Heart left ventricle (tissue), 16 donors: ENCODE measurements around the gene ZNF500. TPM values are rescaled to one million over a fixed set of nuclear protein-coding genes. Genes with fewer than 3 reads are reported as not detected.
"Not testable (repeated sequence)": the region's sequence is repeated elsewhere in the genome, so short reads cannot be mapped to it uniquely, and the experiment has no call there.

Experiments
- ATAC-seq, 4 donors: fragments of 200-7000 bp; cut with Tn5 transposase; one replicate each; pipeline ENCODE4 v1.9.1; 2020 to 2022; ENCODE audit warnings: moderate library complexity in 4 of 4, mild to moderate bottlenecking in 3 of 4, moderate number of reproducible peaks in 1 of 4
- DNase-seq, 5 donors: peaks; one replicate each; pipeline ENCODE4 v3.0.0-alpha.2; 2020
- H3K27ac ChIP-seq, 12 donors: fragments of 200-600 bp; sonication (generic) in 4 of 12; one replicate each; pipeline versions ENCODE4 v1.5.0 to v1.8.0; 2016 to 2022; ENCODE audit warnings: mild to moderate bottlenecking in 2 of 12
- H3K27me3 ChIP-seq, 9 donors: fragments of 200-600 bp; sonication (generic) in 2 of 9; one replicate each; pipeline versions ENCODE4 v1.5.1 to v1.8.0; 2016 to 2022; ENCODE audit warnings: mild to moderate bottlenecking in 3 of 9
- H3K36me3 ChIP-seq, 9 donors: fragments of 200-600 bp; sonication (generic) in 2 of 9; one replicate each; pipeline versions ENCODE4 v1.5.0 to v1.8.0; 2018 to 2022; ENCODE audit warnings: mild to moderate bottlenecking in 2 of 9
- H3K4me1 ChIP-seq, 12 donors: fragments of 200-600 bp; sonication (generic) in 4 of 12; one replicate each; pipeline versions ENCODE4 v1.5.0 to v1.8.0; 2016 to 2022; ENCODE audit warnings: mild to moderate bottlenecking in 3 of 12
- H3K4me3 ChIP-seq, 12 donors: fragments of 200-600 bp; sonication (generic) in 4 of 12; one replicate each; pipeline versions ENCODE4 v1.5.0 to v1.8.0; 2017 to 2022; ENCODE audit warnings: mild to moderate bottlenecking in 9 of 12, moderate library complexity in 4 of 12
- H3K9me3 ChIP-seq, 12 donors: fragments of 200-600 bp; sonication (generic) in 4 of 12; one replicate each; pipeline versions ENCODE4 v1.5.0 to v1.8.0; 2016 to 2022; ENCODE audit warnings: mild to moderate bottlenecking in 1 of 12
- POLR2A ChIP-seq, 2 donors: fragments of 450-650 bp; IDR thresholded peaks; one replicate each; pipeline ENCODE4 v1.6.1; 2017; ENCODE audit warnings: antibody characterized with exemption in 2 of 2, mild to moderate bottlenecking in 2 of 2, moderate library complexity in 2 of 2
- WGBS, 4 donors: extraction: QIAGEN DNeasy Blood & Tissue Kit in 2 of 4; methylation state at CpG; one replicate each; pipeline versions ENCODE4 v1.1.5 to v1.1.7; 2013 to 2018; 5-methylcytosine and 5-hydroxymethylcytosine counted together
- intact Hi-C, 10 donors: fragments of 100-400 bp; cut with DNase I; formaldehyde crosslinking; loops; one replicate each; pipeline versions ENCODE4 v1.11.1 to v1.14.2; 2022
- polyA plus RNA-seq, 2 donors: library from polyadenylated mRNA; stranded (reverse); fragments of 200-250 nt; gene quantifications; one replicate each; pipeline ENCODE4 v1.2.3, GENCODE V29; 2013
- total RNA-seq, 9 donors: library from RNA; depleted of rRNA in 2 of 9; stranded (reverse); fragments of >200 nt in 2 of 9; fragmentation: NEBNext Ultra II Directional in 3 of 9; extraction: Animal tissue kit (Norgen Biotek cat#: 25700) in 3 of 9; gene quantifications; one replicate each; pipeline versions ENCODE4 v1.1.0 to v1.2.4, GENCODE V29; 2016 to 2023
- TF ChIP-seq, protein P1 (sequence below), 12 donors: fragments of 200-600 bp; sonication (generic) in 4 of 12; IDR thresholded peaks; one replicate each; pipeline versions ENCODE4 v1.5.0 to v1.8.0; 2018 to 2022; ENCODE audit warnings: antibody characterized with exemption in 12 of 12, mild to moderate bottlenecking in 5 of 12
- donor health status: ischemic (EF 13 %, LVEDD 7.1; RV severe dilation, severe dysfunction).
- donor health status: healthy with polysubstance abuse.
- donor health status: DM: no; HTN: yes; CAD: no.
- donor health status: DM: no; HTN: no; CAD: no.
- donor health status: ischemic (EF 25% LVEDD 6.9; RV normal size, moderate dysfunction).
- donor health status: ischemic (EF 25% LVEDD 5.7; RV mildly dilated, moderate dysfunction).
- donor health status: healthy.
- donor health status: DM: yes; HTN: yes; CAD: no.
- donor health status: ischemic (EF 35%, LVEDD 5.7; RV mildly dilated, moderate dysfunction).
- donor health status: nonischemic (EF 11% LVEDD 7.7; RV severe dilation, severe dysfunction).
- donor health status: DM: yes; HTN: yes; CAD: no.
- donor health status: PGD.
- donor health status: ischemic (EF 29% LVEDD 5.4; RV normal size, mild dysfunction).
- donor health status: nonischemic (EF 23%, LVEDD 6.1; RV moderate dilation, normal function).

ZNF500 gene
- total and polyA plus RNA-seq, 11 donors = 4.8 to 11.6 (median 6.5) TPM

DNA sequence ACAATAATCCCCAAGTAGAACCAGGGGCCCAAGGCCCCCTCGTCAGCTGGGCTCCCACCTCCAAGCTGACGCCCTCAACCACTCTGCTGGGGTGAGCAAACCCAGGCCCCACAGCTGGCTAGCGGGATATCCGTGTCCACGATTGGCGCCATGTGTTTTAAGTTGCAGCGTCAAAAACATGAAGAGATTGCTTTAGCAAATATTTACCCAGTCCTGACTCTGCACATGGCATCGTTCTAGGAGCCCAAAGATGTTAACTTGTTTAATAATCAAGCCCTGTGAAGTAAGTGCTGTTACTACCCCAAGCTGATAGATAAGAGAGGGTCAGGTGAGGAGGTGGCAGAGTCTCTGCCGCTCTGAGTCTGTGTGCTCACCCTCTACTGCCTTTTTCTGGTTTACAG, 21.5 kb upstream of the ZNF500 start:
- no peaks in the 10 kb centered on the region for H3K9me3 ChIP-seq
- TF ChIP-seq, protein P1, sequence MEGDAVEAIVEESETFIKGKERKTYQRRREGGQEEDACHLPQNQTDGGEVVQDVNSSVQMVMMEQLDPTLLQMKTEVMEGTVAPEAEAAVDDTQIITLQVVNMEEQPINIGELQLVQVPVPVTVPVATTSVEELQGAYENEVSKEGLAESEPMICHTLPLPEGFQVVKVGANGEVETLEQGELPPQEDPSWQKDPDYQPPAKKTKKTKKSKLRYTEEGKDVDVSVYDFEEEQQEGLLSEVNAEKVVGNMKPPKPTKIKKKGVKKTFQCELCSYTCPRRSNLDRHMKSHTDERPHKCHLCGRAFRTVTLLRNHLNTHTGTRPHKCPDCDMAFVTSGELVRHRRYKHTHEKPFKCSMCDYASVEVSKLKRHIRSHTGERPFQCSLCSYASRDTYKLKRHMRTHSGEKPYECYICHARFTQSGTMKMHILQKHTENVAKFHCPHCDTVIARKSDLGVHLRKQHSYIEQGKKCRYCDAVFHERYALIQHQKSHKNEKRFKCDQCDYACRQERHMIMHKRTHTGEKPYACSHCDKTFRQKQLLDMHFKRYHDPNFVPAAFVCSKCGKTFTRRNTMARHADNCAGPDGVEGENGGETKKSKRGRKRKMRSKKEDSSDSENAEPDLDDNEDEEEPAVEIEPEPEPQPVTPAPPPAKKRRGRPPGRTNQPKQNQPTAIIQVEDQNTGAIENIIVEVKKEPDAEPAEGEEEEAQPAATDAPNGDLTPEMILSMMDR (IDR thresholded peaks at IDR 0.05) = no peak
- no peak for TF ChIP-seq POLR2A (IDR thresholded peaks at IDR 0.05)
- no peak overlapping the region for H3K4me3 ChIP-seq
- H3K27ac ChIP-seq = no peak overlapping the region
- no peaks in the 10 kb centered on the region for H3K4me1 ChIP-seq
- intact Hi-C loops = no loop called here
- ATAC-seq = no peak
- H3K27me3 ChIP-seq = no peaks in the 10 kb centered on the region
- DNase-seq = no peak
- 65 to 73% (median 67%) methylated on average over 9 of the region's 9 CpGs for WGBS, 4 donors
- no peaks in the 10 kb centered on the region for H3K36me3 ChIP-seq

DNA sequence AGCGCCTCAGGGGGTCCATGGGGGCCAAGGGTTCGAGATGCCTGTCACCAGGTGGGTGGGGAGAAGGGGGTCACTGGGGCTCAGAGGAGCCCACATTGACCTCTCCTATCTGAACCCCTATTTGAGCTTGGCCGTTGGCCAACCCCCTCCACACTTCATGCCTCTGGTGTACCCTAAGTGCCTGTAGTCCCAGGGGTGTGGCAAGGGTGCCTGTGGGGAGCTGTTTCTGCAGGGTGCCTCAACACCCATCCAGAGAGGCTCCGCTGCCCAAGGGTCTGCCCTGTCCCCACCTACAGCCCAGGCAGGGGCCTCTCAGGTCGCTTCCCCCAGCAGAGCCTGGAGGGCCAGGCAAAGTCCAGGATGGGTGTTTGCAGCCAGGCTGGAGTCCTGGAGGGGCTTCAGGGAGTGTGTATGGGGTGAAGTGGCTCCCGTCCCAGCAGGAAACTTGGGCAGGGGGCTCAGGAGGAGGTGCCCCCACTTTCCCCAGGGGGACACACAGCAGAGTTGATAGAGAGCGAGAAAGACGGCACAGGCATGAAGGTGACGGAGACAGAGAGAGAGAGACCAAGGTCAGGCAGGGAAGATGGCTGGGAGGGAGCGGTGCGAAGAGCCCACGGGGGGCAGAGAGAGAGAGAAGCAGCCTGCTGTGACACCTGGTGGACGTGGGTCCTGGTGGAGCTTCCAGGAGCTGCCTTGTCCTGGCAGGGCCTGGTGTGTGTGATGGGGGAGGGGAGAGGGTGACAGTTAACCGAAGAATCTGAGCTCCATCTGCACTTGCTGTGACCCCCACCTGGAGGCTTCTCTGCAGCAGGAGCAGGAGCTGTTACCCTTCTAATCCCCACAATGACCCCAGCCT, 20.9 kb upstream of the ZNF500 start, which contains the start of gene SEPTIN12:
Gene SEPTIN12, minus strand, starts transcription at position 719 of the 856 bp plus-strand sequence. Its CDS starts 700 bp downstream, at position 19.
- no peak within 1 kb of the TSS for H3K4me3 ChIP-seq
- WGBS, 4 donors = 64 to 75% (median 73%) methylated on average over 11 to 14 of the region's 14 CpGs
- ATAC-seq = peak in 2 of 4 donors; percentile 5 to 15
- DNase-seq = no peak
- no peak within 1 kb of the TSS for H3K27ac ChIP-seq
- no peak for TF ChIP-seq POLR2A (IDR thresholded peaks at IDR 0.05)
- no peaks in the 10 kb centered on the region for H3K4me1 ChIP-seq
- H3K27me3 ChIP-seq = no peaks in the 10 kb centered on the region
- no peaks in the 10 kb centered on the region for H3K9me3 ChIP-seq
- no peaks in the 10 kb centered on the region for H3K36me3 ChIP-seq
- intact Hi-C loops = no loop called here

DNA sequence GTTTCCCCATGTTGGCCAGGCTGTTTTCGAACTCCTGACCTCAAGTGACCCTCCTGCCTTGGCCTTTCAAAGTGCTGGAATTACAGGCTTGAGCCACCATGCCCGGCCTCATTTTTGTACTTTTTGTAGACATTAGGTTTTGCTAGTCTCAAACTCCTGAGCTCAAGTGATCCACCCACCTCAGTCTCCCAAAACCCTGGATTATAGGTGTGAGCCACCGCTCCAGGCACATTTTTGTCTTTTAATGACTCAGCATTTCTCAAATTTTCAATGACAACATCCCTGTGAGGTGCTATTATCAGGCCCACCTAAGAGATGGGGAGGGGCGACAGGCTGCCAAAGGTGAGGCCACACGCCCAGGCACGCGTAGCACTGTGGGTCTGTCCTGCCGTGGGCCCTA, 20.1 kb upstream of the ZNF500 start:
- no peaks in the 10 kb centered on the region for H3K27me3 ChIP-seq
- no peaks in the 10 kb centered on the region for H3K36me3 ChIP-seq
- H3K4me1 ChIP-seq = no peaks in the 10 kb centered on the region
- intact Hi-C loops = no loop called here
- WGBS, 4 donors = 94 to 98% (median 96%) methylated on average over 8 of the region's 8 CpGs
- H3K9me3 ChIP-seq = no peaks in the 10 kb centered on the region
- DNase-seq = no peak
- ATAC-seq = no peak
- no peak for TF ChIP-seq POLR2A (IDR thresholded peaks at IDR 0.05)
- TF ChIP-seq, protein P1 (IDR thresholded peaks at IDR 0.05) = no peak
- H3K27ac ChIP-seq = no peak overlapping the region
- H3K4me3 ChIP-seq = no peak overlapping the region

DNA sequence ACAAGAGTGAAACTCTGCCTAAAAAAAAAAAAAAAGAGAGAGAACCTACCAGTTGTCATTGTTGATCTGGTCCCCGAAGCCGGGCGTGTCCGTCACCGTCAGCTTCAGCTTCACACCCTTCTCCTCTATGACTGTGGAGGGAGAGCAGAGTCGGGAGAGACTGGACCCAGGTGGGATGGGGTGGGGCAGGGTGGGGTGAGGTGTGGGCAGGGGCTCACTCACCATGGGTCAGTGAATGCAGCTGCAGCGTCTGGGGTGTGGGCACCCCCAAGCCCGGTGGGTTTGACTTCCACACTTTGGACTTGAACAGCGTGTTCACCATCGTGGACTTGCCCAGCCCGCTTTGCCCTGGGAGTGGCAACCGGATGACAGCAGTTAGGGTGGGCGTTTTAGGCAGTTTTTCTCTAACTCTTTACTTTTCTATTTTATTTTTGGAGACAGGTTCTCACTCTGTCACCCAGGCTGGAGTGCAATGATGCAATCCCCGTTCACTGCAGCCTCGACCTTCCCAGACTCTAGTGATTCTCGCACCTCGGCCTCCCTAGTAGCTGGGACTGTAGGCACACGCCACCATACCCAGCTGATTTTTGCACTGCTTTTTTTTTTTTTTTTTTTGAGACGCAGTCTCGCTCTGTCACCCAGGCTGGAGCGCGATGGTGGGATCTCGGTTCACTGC, 18.9 kb upstream of the ZNF500 start:
- Histone ChIP-seq H3K36me3 (no peaks in the 10 kb centered on the region), H3K27ac (no peak overlapping the region), H3K9me3 (no peaks in the 10 kb centered on the region), H3K4me3 (no peak overlapping the region), H3K4me1 (no peaks in the 10 kb centered on the region), H3K27me3 (no peaks in the 10 kb centered on the region)
- ATAC-seq = no peak
- no peak for DNase-seq
- intact Hi-C loops = no loop called here
- TF ChIP-seq POLR2A (IDR thresholded peaks at IDR 0.05) = no peak
- 87 to 94% (median 91%) methylated on average over 23 of the region's 23 CpGs for WGBS, 4 donors

DNA sequence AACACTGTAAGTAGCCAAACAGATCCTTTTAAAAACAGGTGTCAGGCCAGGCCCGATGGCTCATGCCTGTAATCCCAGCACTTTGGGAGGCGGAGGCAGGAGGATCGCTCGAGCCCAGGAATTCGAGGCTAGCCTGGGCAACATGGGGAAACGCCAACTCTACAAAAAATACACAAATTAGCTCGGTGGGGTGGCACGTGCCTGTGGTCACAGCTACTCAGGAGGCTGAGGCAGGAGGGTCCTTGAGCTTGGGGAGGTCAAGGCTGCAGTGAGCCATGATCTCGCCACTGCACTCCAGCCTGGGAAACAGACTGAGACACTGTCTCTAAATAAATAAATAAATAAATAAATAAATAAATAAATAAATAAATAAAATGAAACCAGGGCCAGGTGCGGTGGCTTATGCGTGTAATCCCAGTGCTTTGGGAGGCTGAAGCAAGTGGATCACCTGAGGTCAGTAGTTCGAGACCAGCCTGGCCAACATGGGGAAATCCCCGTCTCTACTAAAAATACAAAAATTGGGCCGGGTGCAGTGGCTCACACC, 17.6 kb upstream of the ZNF500 start:
- not testable (repeated sequence) for DNase-seq
- 91 to 92% (median 92%) methylated on average over 13 to 14 of the region's 14 CpGs for WGBS, 4 donors

More for the DNA sequence above, 17.6 kb upstream of the ZNF500 start:
- H3K27me3 ChIP-seq, H3K4me1 ChIP-seq, intact Hi-C loops, H3K36me3 ChIP-seq, ATAC-seq, H3K4me3 ChIP-seq, H3K9me3 ChIP-seq, H3K27ac ChIP-seq: not testable (repeated sequence)
